Sigmoid colon (tissue), 7 donors: ENCODE results near the gene EHBP1. TPM values are rescaled to one million over a fixed set of nuclear protein-coding genes. Genes with fewer than 3 reads are reported as not detected.

Source experiments
- DNase-seq: peaks from one replicate; pipeline ENCODE4 v3.0.0-alpha.2; 2019
- H3K27ac ChIP-seq, 4 donors: fragments of 200-600 bp; sonication (generic); one replicate each; pipeline ENCODE4 v1.5.1; 2016 to 2019; ENCODE audit warnings: mild to moderate bottlenecking in 1 of 4
- H3K27me3 ChIP-seq, 3 donors: fragments of 200-600 bp; sonication (generic); one replicate each; pipeline ENCODE4 v1.5.1; 2019; ENCODE audit warnings: mild to moderate bottlenecking in 1 of 3
- H3K36me3 ChIP-seq, 4 donors: fragments of 200-600 bp; sonication (generic); one replicate each; pipeline ENCODE4 v1.5.1; 2016 to 2019
- H3K4me1 ChIP-seq, 4 donors: fragments of 200-600 bp; sonication (generic); one replicate each; pipeline ENCODE4 v1.5.1; 2017 to 2019
- H3K4me3 ChIP-seq, 4 donors: fragments of 200-600 bp; sonication (generic); one replicate each; pipeline ENCODE4 v1.5.1; 2017 to 2019; ENCODE audit warnings: mild to moderate bottlenecking in 2 of 4, moderate library complexity in 1 of 4
- H3K9me3 ChIP-seq, 4 donors: fragments of 200-600 bp in 3 of 4; sonication (generic) in 3 of 4; one replicate each; pipeline versions ENCODE4 v1.5.1 to v1.6.1; 2013 to 2019
- EP300 ChIP-seq, 4 donors: sonication (generic); formaldehyde crosslinking; IDR thresholded peaks; one replicate each; pipeline ENCODE4 v1.6.1; 2017; ENCODE audit warnings: antibody characterized with exemption in 4 of 4
- POLR2A ChIP-seq, 2 donors: fragments of 450-650 bp; IDR thresholded peaks; one replicate each; pipeline ENCODE4 v1.6.1; 2016; ENCODE audit warnings: antibody characterized with exemption in 2 of 2, mild to moderate bottlenecking in 2 of 2, moderate library complexity in 2 of 2
- POLR2AphosphoS5 ChIP-seq, 4 donors: sonication (generic); formaldehyde crosslinking; IDR thresholded peaks; one replicate each; pipeline ENCODE4 v1.6.1; 2017; ENCODE audit warnings: antibody characterized with exemption in 4 of 4
- WGBS, 2 donors: extraction: QIAGEN DNeasy Blood & Tissue Kit; methylation state at CpG; one replicate each; pipeline ENCODE4 v1.1.7; 2013; 5-methylcytosine and 5-hydroxymethylcytosine counted together
- intact Hi-C: fragments of 100-400 bp; cut with DNase I; formaldehyde crosslinking; loops from one replicate; pipeline ENCODE4 v1.15.1; 2023
- polyA plus RNA-seq, 3 donors: library from polyadenylated mRNA; stranded (reverse); fragments of 200-250 nt; gene quantifications; one replicate each; pipeline ENCODE4 v1.2.3, GENCODE V29; 2013
- total RNA-seq, 4 donors: library from RNA; depleted of rRNA; stranded (reverse); fragments of >200 nt; gene quantifications; one replicate each; pipeline ENCODE4 v1.1.0, GENCODE V29; 2016
- TF ChIP-seq, protein P1 (sequence below), 4 experiments: fragments of 450-650 bp in 3 of 4; fragments of 200-600 bp in 1 of 4; IDR thresholded peaks; one replicate each; pipeline ENCODE4 v1.5.1; 2016 to 2019; ENCODE audit warnings: antibody characterized with exemption in 4 of 4, mild to moderate bottlenecking in 3 of 4, moderate library complexity in 2 of 4
- donor health status: healthy with polysubstance abuse.
- donor health status: Bipolar disorder and iron deficiency.
- donor health status: healthy.

Gene EHBP1
- total and polyA plus RNA-seq, 7 donors: 12.7 to 161 (median 121) TPM

DNA sequence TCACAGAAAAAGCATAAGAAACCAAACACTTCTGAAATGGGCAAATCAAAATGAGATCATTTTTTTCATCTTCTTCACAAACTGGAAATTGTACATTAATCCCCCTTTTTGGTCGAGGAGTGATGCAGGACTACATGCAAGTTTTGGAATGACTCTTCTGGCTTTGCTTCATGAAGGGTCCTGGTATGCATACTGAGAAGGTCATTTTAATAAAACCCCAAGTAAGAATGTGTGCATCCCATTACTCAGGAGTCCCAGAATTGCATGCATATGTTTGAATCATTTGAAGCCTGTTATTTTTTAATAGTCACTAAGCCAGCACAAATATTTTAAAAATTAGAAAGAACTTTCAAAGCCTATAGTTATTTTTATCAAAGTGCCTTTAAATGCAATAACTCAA is 16.7 kb upstream of the EHBP1 start:
- Histone ChIP-seq H3K4me3 (no peak overlapping the region), H3K9me3 (no peaks in the 10 kb centered on the region), H3K27ac (no peak overlapping the region), H3K4me1 (no peaks in the 10 kb centered on the region), H3K36me3 (no peaks in the 10 kb centered on the region), H3K27me3 (no peaks in the 10 kb centered on the region)
- TF ChIP-seq EP300 (IDR thresholded peaks at IDR 0.05) (no peak), POLR2AphosphoS5 (IDR thresholded peaks at IDR 0.05) (no peak), POLR2A (IDR thresholded peaks at IDR 0.05) (no peak)
- TF ChIP-seq, protein P1, sequence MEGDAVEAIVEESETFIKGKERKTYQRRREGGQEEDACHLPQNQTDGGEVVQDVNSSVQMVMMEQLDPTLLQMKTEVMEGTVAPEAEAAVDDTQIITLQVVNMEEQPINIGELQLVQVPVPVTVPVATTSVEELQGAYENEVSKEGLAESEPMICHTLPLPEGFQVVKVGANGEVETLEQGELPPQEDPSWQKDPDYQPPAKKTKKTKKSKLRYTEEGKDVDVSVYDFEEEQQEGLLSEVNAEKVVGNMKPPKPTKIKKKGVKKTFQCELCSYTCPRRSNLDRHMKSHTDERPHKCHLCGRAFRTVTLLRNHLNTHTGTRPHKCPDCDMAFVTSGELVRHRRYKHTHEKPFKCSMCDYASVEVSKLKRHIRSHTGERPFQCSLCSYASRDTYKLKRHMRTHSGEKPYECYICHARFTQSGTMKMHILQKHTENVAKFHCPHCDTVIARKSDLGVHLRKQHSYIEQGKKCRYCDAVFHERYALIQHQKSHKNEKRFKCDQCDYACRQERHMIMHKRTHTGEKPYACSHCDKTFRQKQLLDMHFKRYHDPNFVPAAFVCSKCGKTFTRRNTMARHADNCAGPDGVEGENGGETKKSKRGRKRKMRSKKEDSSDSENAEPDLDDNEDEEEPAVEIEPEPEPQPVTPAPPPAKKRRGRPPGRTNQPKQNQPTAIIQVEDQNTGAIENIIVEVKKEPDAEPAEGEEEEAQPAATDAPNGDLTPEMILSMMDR (IDR thresholded peaks at IDR 0.05): no peak
- whole genome bisulfite sequencing, 2 donors: 74% methylated on average over 1 of the region's 1 CpG
- intact Hi-C loops: no loop called here
- DNase-seq: no peak

DNA sequence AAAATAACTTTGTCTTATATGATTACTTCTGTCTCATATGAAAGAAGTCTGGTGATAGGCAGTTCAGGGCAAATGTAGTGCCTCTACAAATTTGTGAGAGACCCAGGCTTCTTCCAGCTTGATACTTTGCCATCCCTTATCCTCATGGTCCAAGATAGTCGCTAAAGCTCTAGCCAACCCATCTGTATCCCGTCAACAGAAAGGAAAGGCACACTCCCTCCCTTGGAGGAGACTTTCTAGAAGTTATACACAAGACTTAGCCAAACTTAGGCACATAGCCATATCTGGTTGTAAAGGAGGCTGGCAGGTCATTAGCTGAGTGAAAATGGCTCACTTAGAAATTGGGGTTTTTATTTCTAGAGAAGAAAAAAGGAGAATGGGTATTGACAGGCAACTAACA is 14.3 kb upstream of the EHBP1 start:
- no peaks in the 10 kb centered on the region for H3K4me1 ChIP-seq
- no peaks in the 10 kb centered on the region for H3K36me3 ChIP-seq
- DNase-seq: no peak
- H3K4me3 ChIP-seq: no peak overlapping the region
- WGBS, 2 donors: 73 to 84% methylated on average over 2 of the region's 2 CpGs
- intact Hi-C loops: no loop called here
- H3K27me3 ChIP-seq: no peaks in the 10 kb centered on the region
- no peak overlapping the region for H3K27ac ChIP-seq
- TF ChIP-seq, protein P1 (IDR thresholded peaks at IDR 0.05): no peak
- TF ChIP-seq POLR2A (IDR thresholded peaks at IDR 0.05): no peak
- no peak for TF ChIP-seq EP300 (IDR thresholded peaks at IDR 0.05)
- H3K9me3 ChIP-seq: no peaks in the 10 kb centered on the region

DNA sequence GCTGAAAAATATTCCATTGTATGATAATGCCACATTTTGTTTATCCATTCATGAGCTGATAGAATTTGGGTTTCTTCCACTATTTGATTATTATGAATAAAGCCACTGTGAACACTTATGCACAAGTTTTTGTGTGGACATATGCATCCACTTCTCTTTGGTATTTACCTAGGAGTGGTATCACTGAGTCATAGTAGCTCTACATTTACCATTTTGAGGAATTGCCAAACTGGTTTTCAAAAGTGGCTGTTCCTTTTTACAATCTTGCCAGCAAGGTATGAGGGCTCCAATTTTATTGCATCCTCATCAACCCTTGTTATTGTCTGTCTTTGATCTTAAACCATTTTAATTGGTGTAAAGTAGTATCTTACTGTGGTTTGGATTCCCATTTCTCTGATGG is 13.3 kb upstream of the EHBP1 start:
- DNase-seq: no peak
- intact Hi-C loops: no loop called here
- no peaks in the 10 kb centered on the region for H3K4me1 ChIP-seq
- no peaks in the 10 kb centered on the region for H3K36me3 ChIP-seq
- H3K27ac ChIP-seq: no peak overlapping the region
- TF ChIP-seq POLR2AphosphoS5 (IDR thresholded peaks at IDR 0.05): no peak
- no peak for TF ChIP-seq POLR2A (IDR thresholded peaks at IDR 0.05)
- TF ChIP-seq, protein P1 (IDR thresholded peaks at IDR 0.05): no peak
- no peak for TF ChIP-seq EP300 (IDR thresholded peaks at IDR 0.05)
- H3K27me3 ChIP-seq: no peaks in the 10 kb centered on the region
- H3K9me3 ChIP-seq: no peaks in the 10 kb centered on the region
- H3K4me3 ChIP-seq: no peak overlapping the region

DNA sequence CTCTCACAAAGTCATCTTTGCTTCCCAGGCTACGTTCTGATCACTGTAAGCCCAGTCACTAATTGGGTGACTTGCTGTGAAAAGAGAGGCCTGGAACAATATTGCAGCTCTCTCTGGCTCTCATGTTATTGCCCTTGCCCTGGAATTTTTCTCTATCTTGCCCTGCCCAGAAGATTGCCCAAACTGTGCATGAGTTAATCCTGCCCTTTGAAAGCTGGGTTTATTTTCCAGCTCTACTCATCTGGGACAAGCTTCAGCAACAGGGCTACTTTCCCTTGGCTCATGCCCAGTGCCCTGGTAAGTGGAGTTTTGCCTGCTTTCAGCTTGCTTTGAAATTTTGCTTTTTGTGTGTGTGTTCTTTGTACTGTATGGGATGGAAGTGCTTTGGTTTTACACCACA is 6.9 kb upstream of the EHBP1 start:
- TF ChIP-seq POLR2AphosphoS5 (IDR thresholded peaks at IDR 0.05) (no peak), POLR2A (IDR thresholded peaks at IDR 0.05) (no peak), EP300 (IDR thresholded peaks at IDR 0.05) (no peak)
- TF ChIP-seq, protein P1 (IDR thresholded peaks at IDR 0.05): no peak
- WGBS, 2 donors: 84 to 96% methylated on average over 1 of the region's 1 CpG
- H3K9me3 ChIP-seq: no peaks in the 10 kb centered on the region

DNA sequence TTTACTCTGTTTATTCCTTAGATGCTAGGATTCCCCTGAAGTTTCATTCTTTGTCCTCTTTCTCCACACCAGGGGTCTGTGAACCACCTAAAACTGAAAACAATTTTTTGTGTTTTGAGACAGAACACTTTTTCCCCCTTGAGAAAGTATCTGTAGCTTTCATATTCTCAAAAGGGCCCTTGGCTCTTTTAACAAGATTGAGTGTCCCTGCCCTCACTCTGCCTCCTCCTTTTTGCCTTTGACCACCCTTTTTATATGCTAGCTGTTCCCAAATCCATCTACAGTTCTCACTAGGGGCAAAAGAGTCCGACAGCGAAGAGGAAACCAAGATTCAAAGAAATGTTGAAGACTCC is 883 bp upstream of the EHBP1 start:
- H3K36me3 ChIP-seq: no peaks in the 10 kb centered on the region
- no peaks in the 10 kb centered on the region for H3K27me3 ChIP-seq
- peak overlapping the region; percentile 54 to 98 (median 94) for H3K4me3 ChIP-seq
- peaks cover 0 to 51% (median 38%) of the 10 kb centered on the region in 4 donors for H3K4me1 ChIP-seq
- WGBS, 2 donors: 4 to 16% methylated on average over 2 of the region's 2 CpGs
- no peak for TF ChIP-seq POLR2AphosphoS5 (IDR thresholded peaks at IDR 0.05)
- TF ChIP-seq POLR2A (IDR thresholded peaks at IDR 0.05): no peak
- TF ChIP-seq, protein P1 (IDR thresholded peaks at IDR 0.05): no peak
- no peak for TF ChIP-seq EP300 (IDR thresholded peaks at IDR 0.05)
- intact Hi-C loops: loop anchor here (2.0 to 10.0 kb wide), 4 partner anchors 40 to 247 kb away; no protein-coding TSS in a partner anchor
- DNase-seq: no peak
- H3K9me3 ChIP-seq: no peaks in the 10 kb centered on the region
- peak overlapping the region; percentile 85 to 99 (median 95) for H3K27ac ChIP-seq

More for the DNA sequence above, 6.9 kb upstream of the EHBP1 start:
- intact Hi-C loops: no loop called here
- Histone ChIP-seq H3K27ac (no peak overlapping the region), H3K36me3 (no peaks in the 10 kb centered on the region), H3K4me1 (peaks cover 0 to 8% (median 0%) of the 10 kb centered on the region in 4 donors), H3K4me3 (no peak overlapping the region), H3K27me3 (no peaks in the 10 kb centered on the region)
- no peak for DNase-seq
